Measurements from ENCODE around the gene SSH2. TPM values are rescaled to one million over a fixed set of nuclear protein-coding genes. Genes with fewer than 3 reads are reported as not detected.

Gene SSH2, protein sequence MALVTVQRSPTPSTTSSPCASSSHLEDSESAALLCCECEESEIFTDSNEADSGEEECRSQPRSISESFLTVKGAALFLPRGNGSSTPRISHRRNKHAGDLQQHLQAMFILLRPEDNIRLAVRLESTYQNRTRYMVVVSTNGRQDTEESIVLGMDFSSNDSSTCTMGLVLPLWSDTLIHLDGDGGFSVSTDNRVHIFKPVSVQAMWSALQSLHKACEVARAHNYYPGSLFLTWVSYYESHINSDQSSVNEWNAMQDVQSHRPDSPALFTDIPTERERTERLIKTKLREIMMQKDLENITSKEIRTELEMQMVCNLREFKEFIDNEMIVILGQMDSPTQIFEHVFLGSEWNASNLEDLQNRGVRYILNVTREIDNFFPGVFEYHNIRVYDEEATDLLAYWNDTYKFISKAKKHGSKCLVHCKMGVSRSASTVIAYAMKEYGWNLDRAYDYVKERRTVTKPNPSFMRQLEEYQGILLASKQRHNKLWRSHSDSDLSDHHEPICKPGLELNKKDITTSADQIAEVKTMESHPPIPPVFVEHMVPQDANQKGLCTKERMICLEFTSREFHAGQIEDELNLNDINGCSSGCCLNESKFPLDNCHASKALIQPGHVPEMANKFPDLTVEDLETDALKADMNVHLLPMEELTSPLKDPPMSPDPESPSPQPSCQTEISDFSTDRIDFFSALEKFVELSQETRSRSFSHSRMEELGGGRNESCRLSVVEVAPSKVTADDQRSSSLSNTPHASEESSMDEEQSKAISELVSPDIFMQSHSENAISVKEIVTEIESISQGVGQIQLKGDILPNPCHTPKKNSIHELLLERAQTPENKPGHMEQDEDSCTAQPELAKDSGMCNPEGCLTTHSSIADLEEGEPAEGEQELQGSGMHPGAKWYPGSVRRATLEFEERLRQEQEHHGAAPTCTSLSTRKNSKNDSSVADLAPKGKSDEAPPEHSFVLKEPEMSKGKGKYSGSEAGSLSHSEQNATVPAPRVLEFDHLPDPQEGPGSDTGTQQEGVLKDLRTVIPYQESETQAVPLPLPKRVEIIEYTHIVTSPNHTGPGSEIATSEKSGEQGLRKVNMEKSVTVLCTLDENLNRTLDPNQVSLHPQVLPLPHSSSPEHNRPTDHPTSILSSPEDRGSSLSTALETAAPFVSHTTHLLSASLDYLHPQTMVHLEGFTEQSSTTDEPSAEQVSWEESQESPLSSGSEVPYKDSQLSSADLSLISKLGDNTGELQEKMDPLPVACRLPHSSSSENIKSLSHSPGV (N-terminal part only)
- polyA plus RNA-seq (2013, experiment 1 of 2) = 11.4 TPM
- 11.9 TPM for polyA plus RNA-seq (2013, experiment 2 of 2)

DNA sequence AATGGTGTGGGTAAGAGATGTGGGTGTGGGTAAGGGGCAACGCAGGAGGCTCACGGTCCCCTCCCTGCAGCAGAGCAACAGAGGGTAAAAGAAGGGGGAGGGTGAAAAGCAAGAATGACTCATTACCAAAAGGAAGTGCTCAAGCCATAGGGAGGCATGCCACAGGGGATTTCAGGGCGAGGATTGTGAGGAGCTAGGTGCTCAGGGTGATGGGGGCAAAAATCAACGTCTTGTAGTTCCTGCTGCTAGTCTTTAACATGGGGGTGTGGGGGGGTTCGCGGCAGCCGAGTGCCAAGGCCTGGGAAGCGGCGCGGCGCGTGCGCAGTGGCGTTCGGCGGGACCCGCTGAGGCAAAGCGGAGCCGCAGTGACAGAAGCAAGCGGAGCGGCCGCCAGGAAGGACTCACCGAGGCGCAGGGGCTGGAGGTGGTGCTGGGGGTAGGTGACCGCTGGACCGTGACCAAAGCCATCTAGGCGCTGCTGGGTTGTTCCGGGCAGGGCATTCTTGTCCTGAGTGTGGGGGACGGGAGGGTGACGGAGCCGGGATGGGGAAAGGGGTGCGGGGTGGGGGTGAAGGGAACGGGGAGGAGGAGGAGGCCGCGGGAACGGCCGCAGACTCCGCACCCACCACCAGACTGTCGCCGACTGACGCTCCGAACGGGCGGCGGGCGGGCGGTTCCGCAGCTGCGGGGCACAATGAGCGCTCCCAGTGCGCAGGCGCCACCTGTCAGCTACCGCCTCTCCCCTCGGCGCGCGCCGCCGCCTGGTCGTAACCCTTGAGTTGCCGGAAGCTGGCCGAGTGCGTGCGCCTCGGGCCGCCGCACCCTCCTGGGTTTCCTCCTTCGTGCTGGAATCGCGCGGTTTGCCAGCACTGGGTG, at the start of gene SSH2:
SSH2 (minus strand) TSS at position 696 of the 876 bp plus-strand sequence; CDS start at position 468, 228 bp downstream.
- Histone ChIP-seq H2AK5ac (ENCODE audit: low read depth, low read length) (no peak within 1 kb of the TSS), H3K18ac (ENCODE audit: low read length) (peak within 1 kb of the TSS; percentile 95), H2BK15ac (ENCODE audit: low read length) (peak within 1 kb of the TSS; percentile 6), H4K8ac (ENCODE audit: low read depth, low read length) (no peak within 1 kb of the TSS), H3K27me3 (ENCODE audit: control insufficient read depth in 3 of 3, insufficient read depth in 3 of 3, low read depth in 1 of 3, low read length in 3 of 3) (peaks cover 0 to 3% (median 0%) of the 10 kb centered on the region in 3 experiments), H3K4me1 (ENCODE audit: control insufficient read depth in 2 of 2, insufficient read depth in 1 of 2, low read depth in 1 of 2, low read length in 2 of 2) (peaks cover 3 to 13% of the 10 kb centered on the region in 2 donors), H2BK12ac (ENCODE audit: low read length) (peak within 1 kb of the TSS; percentile 75), H2AFZ (ENCODE audit: low read length) (peak within 1 kb of the TSS; percentile 97), H3K36me3 (replicated peaks in 1 of 2; ENCODE audit: control insufficient read depth in 2 of 2, insufficient read depth in 2 of 2, low read length in 2 of 2) (no peaks in the 10 kb centered on the region), H3K23ac (ENCODE audit: low read depth, low read length, poor library complexity) (peak within 1 kb of the TSS; percentile 95), H2BK5ac (ENCODE audit: low read length) (peak within 1 kb of the TSS; percentile 96), H4K91ac (ENCODE audit: low read depth, low read length, poor library complexity) (no peak within 1 kb of the TSS), H3K27ac (replicated peaks; ENCODE audit: low read length) (peak within 1 kb of the TSS; percentile 95), H2BK120ac (ENCODE audit: low read depth, low read length) (peak within 1 kb of the TSS; percentile 2), H3K9ac (ENCODE audit: low read depth, low read length, poor library complexity) (peak within 1 kb of the TSS; percentile 96), H3K9me3 (replicated peaks in 1 of 2; ENCODE audit: control insufficient read depth in 2 of 2, insufficient read depth in 1 of 2, low read depth in 1 of 2, low read length in 2 of 2) (no peaks in the 10 kb centered on the region), H3K79me1 (ENCODE audit: low read depth, low read length) (no peaks in the 10 kb centered on the region), H3K4me3 (ENCODE audit: low read length in 2 of 2) (peak within 1 kb of the TSS; percentile 74 to 94), H3K4ac (ENCODE audit: low read length) (no peak within 1 kb of the TSS), H3K14ac (ENCODE audit: low read length) (no peak within 1 kb of the TSS), H3K4me2 (ENCODE audit: insufficient read depth, low read length, poor library complexity, severe bottlenecking) (peak within 1 kb of the TSS; percentile 80)
- WGBS, 2 donors (ENCODE audit: extremely low coverage in 2 of 2, insufficient read length in 2 of 2, insufficient replicate concordance in 1 of 2) = no CpG with 5 or more reads among the region's 71 CpGs
- DNase-seq (ENCODE audit: low spot score) = peak; percentile 86

DNA sequence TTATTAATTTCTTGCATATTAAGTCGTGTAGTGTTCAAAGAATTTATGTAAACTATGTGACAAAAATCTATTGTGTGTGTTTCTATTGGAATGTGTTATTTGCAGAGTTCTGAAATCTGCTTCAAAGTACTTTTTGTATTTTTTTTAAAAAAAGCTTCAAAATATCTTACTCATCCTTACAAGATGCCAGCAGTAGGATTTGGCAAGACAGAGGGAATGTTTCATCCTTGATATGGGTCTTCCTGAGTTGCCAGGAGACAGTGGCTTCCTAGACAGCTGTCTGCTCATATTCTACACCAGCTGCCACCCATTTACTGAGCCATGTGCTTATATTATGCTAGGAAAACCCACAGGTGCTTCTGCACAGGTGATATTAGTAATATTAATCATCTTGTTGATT, 47.8 kb upstream of the SSH2 start:
- Histone ChIP-seq H3K79me1 (ENCODE audit: low read depth, low read length) (no peaks in the 10 kb centered on the region), H2AFZ (ENCODE audit: low read length) (no peak overlapping the region), H3K23ac (ENCODE audit: low read depth, low read length, poor library complexity) (no peak overlapping the region), H4K8ac (ENCODE audit: low read depth, low read length) (no peak overlapping the region), H3K4me3 (ENCODE audit: low read length in 2 of 2) (no peak overlapping the region), H4K91ac (ENCODE audit: low read depth, low read length, poor library complexity) (no peak overlapping the region), H3K4ac (ENCODE audit: low read length) (no peak overlapping the region), H2BK5ac (ENCODE audit: low read length) (no peak overlapping the region), H3K4me2 (ENCODE audit: insufficient read depth, low read length, poor library complexity, severe bottlenecking) (no peak overlapping the region), H3K27me3 (ENCODE audit: control insufficient read depth in 3 of 3, insufficient read depth in 3 of 3, low read depth in 1 of 3, low read length in 3 of 3) (peaks cover 0 to 15% (median 0%) of the 10 kb centered on the region in 3 experiments), H3K9me3 (replicated peaks in 1 of 2; ENCODE audit: control insufficient read depth in 2 of 2, insufficient read depth in 1 of 2, low read depth in 1 of 2, low read length in 2 of 2) (no peaks in the 10 kb centered on the region), H3K36me3 (replicated peaks in 1 of 2; ENCODE audit: control insufficient read depth in 2 of 2, insufficient read depth in 2 of 2, low read length in 2 of 2) (no peaks in the 10 kb centered on the region), H2AK5ac (ENCODE audit: low read depth, low read length) (no peak overlapping the region), H2BK15ac (ENCODE audit: low read length) (no peak overlapping the region), H3K4me1 (ENCODE audit: control insufficient read depth in 2 of 2, insufficient read depth in 1 of 2, low read depth in 1 of 2, low read length in 2 of 2) (no peaks in the 10 kb centered on the region), H2BK12ac (ENCODE audit: low read length) (no peak overlapping the region), H3K18ac (ENCODE audit: low read length) (no peak overlapping the region), H3K27ac (replicated peaks; ENCODE audit: low read length) (no peak overlapping the region), H3K14ac (ENCODE audit: low read length) (no peak overlapping the region), H3K9ac (ENCODE audit: low read depth, low read length, poor library complexity) (no peak overlapping the region), H2BK120ac (ENCODE audit: low read depth, low read length) (no peak overlapping the region)
- no peak for DNase-seq (ENCODE audit: low spot score)
- no CpG with 5 or more reads among the region's 1 CpG for WGBS, 2 donors (ENCODE audit: extremely low coverage in 2 of 2, insufficient read length in 2 of 2, insufficient replicate concordance in 1 of 2)

DNA sequence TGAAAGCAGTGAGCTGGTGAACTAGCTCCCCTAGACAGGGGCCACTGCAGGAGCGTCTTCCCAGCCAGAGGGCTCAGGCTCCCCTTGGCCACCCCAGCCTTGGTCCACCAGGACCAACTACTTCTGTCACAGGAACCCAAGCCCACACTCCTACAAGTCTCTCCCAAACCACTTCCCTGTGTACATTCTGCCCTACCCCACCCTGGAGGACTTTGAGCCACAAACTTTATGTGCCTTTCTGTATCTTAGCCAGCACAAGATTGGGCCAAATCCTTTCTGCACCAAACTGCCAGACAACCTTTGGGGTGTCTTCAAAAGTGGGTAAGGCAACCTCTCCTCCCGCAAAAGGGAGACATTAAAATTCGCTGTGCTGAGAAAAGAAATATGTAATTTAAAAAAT, 43.0 kb upstream of the SSH2 start:
- Histone ChIP-seq H3K27me3 (ENCODE audit: control insufficient read depth in 3 of 3, insufficient read depth in 3 of 3, low read depth in 1 of 3, low read length in 3 of 3) (peaks cover 0 to 6% (median 0%) of the 10 kb centered on the region in 3 experiments), H3K14ac (ENCODE audit: low read length) (no peak overlapping the region), H2AK5ac (ENCODE audit: low read depth, low read length) (peak overlapping the region; percentile 71), H2BK120ac (ENCODE audit: low read depth, low read length) (peak overlapping the region; percentile 63), H3K4ac (ENCODE audit: low read length) (no peak overlapping the region), H3K4me2 (ENCODE audit: insufficient read depth, low read length, poor library complexity, severe bottlenecking) (no peak overlapping the region), H3K23ac (ENCODE audit: low read depth, low read length, poor library complexity) (no peak overlapping the region), H3K79me1 (ENCODE audit: low read depth, low read length) (no peaks in the 10 kb centered on the region), H3K18ac (ENCODE audit: low read length) (peak overlapping the region; percentile 28), H3K4me1 (ENCODE audit: control insufficient read depth in 2 of 2, insufficient read depth in 1 of 2, low read depth in 1 of 2, low read length in 2 of 2) (no peaks in the 10 kb centered on the region), H3K36me3 (replicated peaks in 1 of 2; ENCODE audit: control insufficient read depth in 2 of 2, insufficient read depth in 2 of 2, low read length in 2 of 2) (no peaks in the 10 kb centered on the region), H3K9ac (ENCODE audit: low read depth, low read length, poor library complexity) (no peak overlapping the region), H3K4me3 (ENCODE audit: low read length in 2 of 2) (no peak overlapping the region), H3K9me3 (replicated peaks in 1 of 2; ENCODE audit: control insufficient read depth in 2 of 2, insufficient read depth in 1 of 2, low read depth in 1 of 2, low read length in 2 of 2) (no peaks in the 10 kb centered on the region), H2AFZ (ENCODE audit: low read length) (no peak overlapping the region), H2BK12ac (ENCODE audit: low read length) (no peak overlapping the region), H2BK15ac (ENCODE audit: low read length) (no peak overlapping the region), H2BK5ac (ENCODE audit: low read length) (no peak overlapping the region), H4K8ac (ENCODE audit: low read depth, low read length) (no peak overlapping the region), H4K91ac (ENCODE audit: low read depth, low read length, poor library complexity) (no peak overlapping the region), H3K27ac (replicated peaks; ENCODE audit: low read length) (no peak overlapping the region)
- no peak for DNase-seq (ENCODE audit: low spot score)
- WGBS, 2 donors (ENCODE audit: extremely low coverage in 2 of 2, insufficient read length in 2 of 2, insufficient replicate concordance in 1 of 2) = no CpG with 5 or more reads among the region's 3 CpGs
